ENCODE measurements around the gene OR6X1.

The OR6X1 gene

GRCh38 chr11:123797541-123797940, 43.2 kb upstream of the OR6X1 start:
- no peaks in the 10 kb centered on the region for H3K27me3 ChIP-seq (ENCODE audit: insufficient read depth, low read length, poor library complexity, severe bottlenecking)
- no peaks in the 10 kb centered on the region for H3K9me2 ChIP-seq (replicated peaks; ENCODE audit: low read depth, low read length)
- no peaks in the 10 kb centered on the region for H3F3A ChIP-seq (ENCODE audit: low read depth)
- H3K4me2 ChIP-seq (ENCODE audit: low read depth, low read length, poor library complexity, severe bottlenecking): no peak overlapping the region
- TF ChIP-seq, protein P1, sequence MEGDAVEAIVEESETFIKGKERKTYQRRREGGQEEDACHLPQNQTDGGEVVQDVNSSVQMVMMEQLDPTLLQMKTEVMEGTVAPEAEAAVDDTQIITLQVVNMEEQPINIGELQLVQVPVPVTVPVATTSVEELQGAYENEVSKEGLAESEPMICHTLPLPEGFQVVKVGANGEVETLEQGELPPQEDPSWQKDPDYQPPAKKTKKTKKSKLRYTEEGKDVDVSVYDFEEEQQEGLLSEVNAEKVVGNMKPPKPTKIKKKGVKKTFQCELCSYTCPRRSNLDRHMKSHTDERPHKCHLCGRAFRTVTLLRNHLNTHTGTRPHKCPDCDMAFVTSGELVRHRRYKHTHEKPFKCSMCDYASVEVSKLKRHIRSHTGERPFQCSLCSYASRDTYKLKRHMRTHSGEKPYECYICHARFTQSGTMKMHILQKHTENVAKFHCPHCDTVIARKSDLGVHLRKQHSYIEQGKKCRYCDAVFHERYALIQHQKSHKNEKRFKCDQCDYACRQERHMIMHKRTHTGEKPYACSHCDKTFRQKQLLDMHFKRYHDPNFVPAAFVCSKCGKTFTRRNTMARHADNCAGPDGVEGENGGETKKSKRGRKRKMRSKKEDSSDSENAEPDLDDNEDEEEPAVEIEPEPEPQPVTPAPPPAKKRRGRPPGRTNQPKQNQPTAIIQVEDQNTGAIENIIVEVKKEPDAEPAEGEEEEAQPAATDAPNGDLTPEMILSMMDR (conservative IDR thresholded peaks at IDR 0.05; ENCODE audit: low read length): no peak
- no peak for TF ChIP-seq EZH2phosphoT487 (IDR thresholded peaks at IDR 0.05; ENCODE audit: borderline replicate concordance)
- H3K79me2 ChIP-seq (ENCODE audit: insufficient read depth, low read length): no peaks in the 10 kb centered on the region
- H3K4me1 ChIP-seq (ENCODE audit: insufficient read depth, low read length, poor library complexity, severe bottlenecking): no peaks in the 10 kb centered on the region
- H3K9me3 ChIP-seq (ENCODE audit: insufficient read depth, low read depth, low read length): no peaks in the 10 kb centered on the region
- no peak overlapping the region for H3K4me3 ChIP-seq (ENCODE audit: low read length, poor library complexity, severe bottlenecking)
- no peaks in the 10 kb centered on the region for H4K20me1 ChIP-seq (ENCODE audit: insufficient read depth, low read length, poor library complexity, severe bottlenecking)
- no peak overlapping the region for H3K9ac ChIP-seq (ENCODE audit: low read depth, low read length, poor library complexity, severe bottlenecking)
- no peak overlapping the region for H2AFZ ChIP-seq (ENCODE audit: low read length)
- H3K36me3 ChIP-seq (ENCODE audit: insufficient read depth, low read length): no peaks in the 10 kb centered on the region

DNA sequence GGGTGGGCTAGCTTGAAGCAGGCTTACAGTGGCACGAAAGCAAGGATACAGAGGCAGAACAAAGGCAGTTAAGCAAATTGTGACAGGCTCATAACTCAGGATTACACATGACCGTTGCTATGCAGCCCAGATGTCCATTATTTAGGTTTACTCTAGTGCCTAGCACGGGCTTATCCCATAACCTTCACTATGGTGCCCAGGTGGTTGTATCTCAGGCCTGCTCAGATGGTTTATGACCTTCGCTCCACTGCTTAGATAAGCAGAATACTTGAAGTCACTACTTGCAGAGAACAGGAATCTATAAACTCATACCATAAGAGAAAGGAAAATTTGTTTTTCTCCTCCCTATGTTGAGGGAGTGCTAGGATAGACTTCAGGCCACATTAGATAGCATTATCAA, 42.8 kb upstream of the OR6X1 start:
- H3K79me2 ChIP-seq (ENCODE audit: insufficient read depth, low read length): no peaks in the 10 kb centered on the region
- no peaks in the 10 kb centered on the region for H3K27me3 ChIP-seq (ENCODE audit: insufficient read depth, low read length, poor library complexity, severe bottlenecking)
- H3K4me3 ChIP-seq (ENCODE audit: low read length, poor library complexity, severe bottlenecking): no peak overlapping the region
- H3K9ac ChIP-seq (ENCODE audit: low read depth, low read length, poor library complexity, severe bottlenecking): no peak overlapping the region
- H3F3A ChIP-seq (ENCODE audit: low read depth): no peaks in the 10 kb centered on the region
- no peaks in the 10 kb centered on the region for H3K9me2 ChIP-seq (replicated peaks; ENCODE audit: low read depth, low read length)
- H2AFZ ChIP-seq (ENCODE audit: low read length): no peak overlapping the region
- H3K36me3 ChIP-seq (ENCODE audit: insufficient read depth, low read length): no peaks in the 10 kb centered on the region
- H3K4me1 ChIP-seq (ENCODE audit: insufficient read depth, low read length, poor library complexity, severe bottlenecking): no peaks in the 10 kb centered on the region
- H3K9me3 ChIP-seq (ENCODE audit: insufficient read depth, low read depth, low read length): no peaks in the 10 kb centered on the region
- TF ChIP-seq, protein P1 (conservative IDR thresholded peaks at IDR 0.05; ENCODE audit: low read length): no peak
- TF ChIP-seq EZH2phosphoT487 (IDR thresholded peaks at IDR 0.05; ENCODE audit: borderline replicate concordance): no peak
- H3K4me2 ChIP-seq (ENCODE audit: low read depth, low read length, poor library complexity, severe bottlenecking): no peak overlapping the region
- H4K20me1 ChIP-seq (ENCODE audit: insufficient read depth, low read length, poor library complexity, severe bottlenecking): no peaks in the 10 kb centered on the region

- H3K36me3 ChIP-seq (ENCODE audit: insufficient read depth, low read length): no peaks in the 10 kb centered on the region
- no peaks in the 10 kb centered on the region for H3K9me2 ChIP-seq (replicated peaks; ENCODE audit: low read depth, low read length)
- no peak overlapping the region for H3K4me2 ChIP-seq (ENCODE audit: low read depth, low read length, poor library complexity, severe bottlenecking)
- H3K27me3 ChIP-seq (ENCODE audit: insufficient read depth, low read length, poor library complexity, severe bottlenecking): no peaks in the 10 kb centered on the region
- no peaks in the 10 kb centered on the region for H3F3A ChIP-seq (ENCODE audit: low read depth)
- H3K4me3 ChIP-seq (ENCODE audit: low read length, poor library complexity, severe bottlenecking): no peak overlapping the region
- H3K9me3 ChIP-seq (ENCODE audit: insufficient read depth, low read depth, low read length): 0 out of 2 replicates have a peak, but pooled peaks cover 2% of the 10 kb centered on the region
- H3K79me2 ChIP-seq (ENCODE audit: insufficient read depth, low read length): no peaks in the 10 kb centered on the region
- no peak overlapping the region for H3K9ac ChIP-seq (ENCODE audit: low read depth, low read length, poor library complexity, severe bottlenecking)
- no peaks in the 10 kb centered on the region for H4K20me1 ChIP-seq (ENCODE audit: insufficient read depth, low read length, poor library complexity, severe bottlenecking)
- no peaks in the 10 kb centered on the region for H3K4me1 ChIP-seq (ENCODE audit: insufficient read depth, low read length, poor library complexity, severe bottlenecking)
- TF ChIP-seq, protein P1 (conservative IDR thresholded peaks at IDR 0.05; ENCODE audit: low read length): no peak
- TF ChIP-seq EZH2phosphoT487 (IDR thresholded peaks at IDR 0.05; ENCODE audit: borderline replicate concordance): no peak
- H2AFZ ChIP-seq (ENCODE audit: low read length): no peak overlapping the region
These were observed 41.9 kb upstream of the OR6X1 start for GRCh38 chr11:123796226-123796625.
